Adrenal gland (tissue), 5 donors: Measurements from ENCODE around the gene SETD6.

Experiments
- POLR2A ChIP-seq, 2 donors: fragments of 450-650 bp; IDR thresholded peaks; one replicate each; pipeline ENCODE4 v1.6.1; 2017; ENCODE audit warnings: antibody characterized with exemption in 2 of 2, mild to moderate bottlenecking in 2 of 2, moderate library complexity in 1 of 2
- TF ChIP-seq, protein P1 (sequence below), 6 experiments: fragments of 450-650 bp in 4 of 6; fragments of 200-600 bp in 2 of 6; sonication (generic) in 1 of 6; IDR thresholded peaks; 1 replicate in 5 of 6; 2 replicates in 1 of 6; pipeline versions ENCODE4 v1.5.1 to v1.8.0; 2016 to 2021; ENCODE audit warnings: antibody characterized with exemption in 6 of 6, mild to moderate bottlenecking in 2 of 6, moderate library complexity in 1 of 6
- donor health status: DM: no; HTN: no; CAD: no.

- no peak for TF ChIP-seq POLR2A (IDR thresholded peaks at IDR 0.05)
- TF ChIP-seq, protein P1, sequence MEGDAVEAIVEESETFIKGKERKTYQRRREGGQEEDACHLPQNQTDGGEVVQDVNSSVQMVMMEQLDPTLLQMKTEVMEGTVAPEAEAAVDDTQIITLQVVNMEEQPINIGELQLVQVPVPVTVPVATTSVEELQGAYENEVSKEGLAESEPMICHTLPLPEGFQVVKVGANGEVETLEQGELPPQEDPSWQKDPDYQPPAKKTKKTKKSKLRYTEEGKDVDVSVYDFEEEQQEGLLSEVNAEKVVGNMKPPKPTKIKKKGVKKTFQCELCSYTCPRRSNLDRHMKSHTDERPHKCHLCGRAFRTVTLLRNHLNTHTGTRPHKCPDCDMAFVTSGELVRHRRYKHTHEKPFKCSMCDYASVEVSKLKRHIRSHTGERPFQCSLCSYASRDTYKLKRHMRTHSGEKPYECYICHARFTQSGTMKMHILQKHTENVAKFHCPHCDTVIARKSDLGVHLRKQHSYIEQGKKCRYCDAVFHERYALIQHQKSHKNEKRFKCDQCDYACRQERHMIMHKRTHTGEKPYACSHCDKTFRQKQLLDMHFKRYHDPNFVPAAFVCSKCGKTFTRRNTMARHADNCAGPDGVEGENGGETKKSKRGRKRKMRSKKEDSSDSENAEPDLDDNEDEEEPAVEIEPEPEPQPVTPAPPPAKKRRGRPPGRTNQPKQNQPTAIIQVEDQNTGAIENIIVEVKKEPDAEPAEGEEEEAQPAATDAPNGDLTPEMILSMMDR (IDR thresholded peaks at IDR 0.05), result no peak
These were observed 16.2 kb upstream of the SETD6 start for GRCh38 chr16:58499092-58499511.
